22Rv1 (cell line): ENCODE measurements around the gene TNRC18.

Experiments used
- H3K27ac ChIP-seq: fragments of 450-650 bp; 2 replicates; pipeline ENCODE4 v1.5.1; 2017
- CTCF ChIP-seq: fragments of 450-650 bp; IDR thresholded peaks from 2 replicates; pipeline ENCODE4 v1.5.1; 2017; ENCODE audit warnings: mild to moderate bottlenecking
- ZFX ChIP-seq: fragments of 450-650 bp; IDR thresholded peaks from 2 replicates; pipeline ENCODE4 v1.6.1; 2017; ENCODE audit warnings: antibody characterized with exemption, borderline replicate concordance

The TNRC18 gene

GRCh38 chr7:5431560-5432015 is 8.0 kb upstream of the TNRC18 start:
- H3K27ac ChIP-seq: no peak overlapping the region
- TF ChIP-seq CTCF (no peak), ZFX (no peak)

- no peak for TF ChIP-seq ZFX
- TF ChIP-seq CTCF: no peak
- no peak overlapping the region for H3K27ac ChIP-seq
Observed at GRCh38 chr7:5430612-5430947, 6.9 kb upstream of the TNRC18 start.

GRCh38 chr7:5429857-5430611 is 6.4 kb upstream of the TNRC18 start:
- TF ChIP-seq CTCF (no peak), ZFX (no peak)
- H3K27ac ChIP-seq: no peak overlapping the region

- 0 out of 2 replicates have a peak overlapping the region, but pooled peaks have one; percentile 22 for H3K27ac ChIP-seq
- TF ChIP-seq ZFX (no peak), CTCF (no peak)
Observed at GRCh38 chr7:5429253-5429856, 5.7 kb upstream of the TNRC18 start.

- TF ChIP-seq ZFX (no peak), CTCF (no peak)
- peak overlapping the region; percentile 100; the same call in 1 of the 2 replicates for H3K27ac ChIP-seq
Observed at GRCh38 chr7:5428478-5429252, 5.0 kb upstream of the TNRC18 start.

- peak overlapping the region; percentile 100 for H3K27ac ChIP-seq
- TF ChIP-seq ZFX (no peak), CTCF (no peak)
Observed at GRCh38 chr7:5426226-5426475, 2.5 kb upstream of the TNRC18 start.
